ENCODE measurements around the gene KIF1C. TPM values are rescaled to one million over a fixed set of nuclear protein-coding genes. Genes with fewer than 3 reads are reported as not detected.
"Not testable (repeated sequence)": the region's sequence is repeated elsewhere in the genome, so short reads cannot be mapped to it uniquely, and the experiment has no call there.

Gene KIF1C
- total and polyA plus RNA-seq, 2 donors, result 26.9 to 89.4 TPM

DNA sequence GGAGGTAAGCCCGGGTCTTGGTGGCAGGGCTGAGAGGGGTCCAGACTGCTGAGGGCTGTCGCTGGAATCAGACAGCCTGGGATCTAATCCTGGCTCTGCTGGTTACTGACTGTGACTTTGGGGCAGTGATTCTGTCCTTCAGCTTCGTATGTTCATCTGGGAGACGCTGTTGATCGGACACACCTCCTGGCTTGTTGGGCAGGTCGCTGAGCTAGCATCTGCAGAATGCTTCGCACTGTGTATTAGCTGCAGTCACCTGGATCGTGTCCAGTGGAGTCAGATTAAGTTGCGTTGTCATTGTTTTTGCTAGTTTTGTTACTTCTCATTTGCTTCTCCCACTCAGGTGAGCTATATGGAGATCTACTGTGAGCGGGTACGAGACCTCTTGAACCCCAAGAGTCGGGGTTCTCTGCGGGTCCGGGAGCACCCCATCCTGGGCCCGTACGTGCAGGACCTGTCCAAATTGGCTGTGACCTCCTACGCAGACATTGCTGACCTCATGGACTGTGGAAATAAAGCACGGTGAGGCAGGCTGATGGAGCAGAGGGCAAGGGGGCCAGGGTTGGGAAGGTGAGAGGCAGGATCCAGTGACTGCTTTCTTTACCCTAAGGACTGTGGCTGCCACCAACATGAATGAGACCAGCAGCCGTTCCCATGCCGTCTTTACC is 4.5 kb downstream of the KIF1C start:
- peaks cover 1% of the 10 kb centered on the region for H3K36me3 ChIP-seq (ENCODE audit: insufficient read depth)
- 93% methylated on average over 20 of the region's 20 CpGs for WGBS

DNA sequence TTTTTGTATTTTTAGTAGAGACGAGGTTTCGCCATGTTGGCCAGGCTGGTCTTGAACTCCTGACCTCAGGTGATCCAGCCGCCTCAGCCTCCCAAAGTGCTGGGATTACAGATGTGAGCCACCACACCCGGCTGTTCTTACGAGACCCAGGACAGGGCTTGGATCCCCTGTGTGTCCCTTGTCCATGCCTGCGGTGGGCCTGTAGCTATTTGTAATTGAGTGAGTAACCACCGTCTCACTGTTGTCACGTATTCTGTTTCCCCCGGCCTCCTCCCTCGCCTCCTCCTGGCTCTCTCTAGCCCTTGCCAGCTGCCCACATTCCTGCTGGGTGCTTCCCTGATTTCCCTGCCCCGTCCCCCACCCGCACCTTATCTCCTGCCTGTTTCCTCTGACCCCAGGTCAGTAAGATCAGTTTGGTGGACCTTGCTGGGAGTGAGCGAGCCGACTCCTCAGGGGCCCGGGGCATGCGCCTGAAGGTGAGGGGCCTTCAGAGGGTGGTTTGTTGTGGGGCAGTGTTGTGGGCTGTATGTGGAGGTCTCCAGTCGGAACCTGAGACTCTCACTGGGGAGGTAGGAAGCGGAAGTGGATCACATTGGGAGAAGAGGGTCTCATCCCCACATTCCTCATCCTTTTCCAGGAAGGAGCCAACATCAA is 5.6 kb downstream of the KIF1C start:
- Histone ChIP-seq H3K4me3 (ENCODE audit: low read depth, low read length) (no peak overlapping the region), H3K36me3 (ENCODE audit: insufficient read depth) (peaks cover 2% of the 10 kb centered on the region), H3K27ac (ENCODE audit: low read depth) (no peak overlapping the region), H3K4me1 (ENCODE audit: insufficient read depth) (peaks cover 5% of the 10 kb centered on the region)
- WGBS, result 96% methylated on average over 18 of the region's 18 CpGs
- no peak for DNase-seq (ENCODE audit: extremely low spot score)

More for the DNA sequence above, 4.5 kb downstream of the KIF1C start:
- no peak for DNase-seq (ENCODE audit: extremely low spot score)
- no peak overlapping the region for H3K4me3 ChIP-seq (ENCODE audit: low read depth, low read length)
- peaks cover 5% of the 10 kb centered on the region for H3K4me1 ChIP-seq (ENCODE audit: insufficient read depth)
- H3K27ac ChIP-seq (ENCODE audit: low read depth), result no peak overlapping the region

DNA sequence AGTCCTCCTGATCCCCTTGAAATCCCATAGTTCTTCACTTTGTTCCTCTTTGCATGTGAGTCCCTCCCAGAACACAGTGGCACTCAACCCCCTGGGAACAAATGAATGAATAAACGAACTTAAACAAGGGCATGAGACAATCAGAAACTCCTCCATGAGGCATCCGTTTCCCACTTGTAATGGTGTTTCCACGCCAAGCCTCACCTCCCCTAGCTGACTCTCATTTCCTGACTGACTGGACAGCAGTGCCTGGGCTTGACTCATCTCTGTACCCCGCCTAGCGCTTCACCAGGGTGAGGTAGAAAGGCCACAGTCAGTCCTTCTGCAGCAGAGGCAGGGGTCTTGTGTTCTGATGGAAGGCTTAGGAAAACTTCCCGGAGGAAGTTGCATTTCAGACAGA is 14.2 kb downstream of the KIF1C start:
- DNase-seq (ENCODE audit: extremely low spot score), result no peak
- no peak overlapping the region for H3K27ac ChIP-seq (ENCODE audit: low read depth)
- peaks cover 5% of the 10 kb centered on the region for H3K36me3 ChIP-seq (ENCODE audit: insufficient read depth)
- H3K4me1 ChIP-seq (ENCODE audit: insufficient read depth), result no peaks in the 10 kb centered on the region
- WGBS, result 82% methylated on average over 6 of the region's 6 CpGs
- no peak overlapping the region for H3K4me3 ChIP-seq (ENCODE audit: low read depth, low read length)

DNA sequence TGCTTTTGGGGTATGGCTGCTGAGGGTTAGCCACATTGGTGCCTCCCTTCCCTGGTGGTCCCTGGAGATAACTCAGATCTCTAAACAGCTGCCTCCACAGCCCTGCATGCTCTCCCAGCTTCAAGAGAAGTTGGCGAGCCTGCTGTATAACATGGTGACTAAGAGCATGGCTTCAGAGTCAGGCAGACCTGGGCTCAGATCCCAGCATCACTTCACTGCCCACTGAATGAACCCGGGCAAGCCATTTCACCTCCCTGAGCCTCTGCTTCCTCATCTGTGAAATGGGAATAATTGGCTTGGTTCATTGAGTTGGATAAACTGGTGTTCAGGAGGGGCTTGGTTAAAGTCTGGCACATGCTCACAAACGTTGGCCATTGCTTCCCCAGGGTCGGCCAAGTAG is 16.6 kb downstream of the KIF1C start:
- 89% methylated on average over 4 of the region's 4 CpGs for WGBS
- Histone ChIP-seq H3K27ac (ENCODE audit: low read depth) (no peak overlapping the region), H3K4me1 (ENCODE audit: insufficient read depth) (no peaks in the 10 kb centered on the region), H3K36me3 (ENCODE audit: insufficient read depth) (peaks cover 2% of the 10 kb centered on the region), H3K4me3 (ENCODE audit: low read depth, low read length) (no peak overlapping the region)
- no peak for DNase-seq (ENCODE audit: extremely low spot score)

DNA sequence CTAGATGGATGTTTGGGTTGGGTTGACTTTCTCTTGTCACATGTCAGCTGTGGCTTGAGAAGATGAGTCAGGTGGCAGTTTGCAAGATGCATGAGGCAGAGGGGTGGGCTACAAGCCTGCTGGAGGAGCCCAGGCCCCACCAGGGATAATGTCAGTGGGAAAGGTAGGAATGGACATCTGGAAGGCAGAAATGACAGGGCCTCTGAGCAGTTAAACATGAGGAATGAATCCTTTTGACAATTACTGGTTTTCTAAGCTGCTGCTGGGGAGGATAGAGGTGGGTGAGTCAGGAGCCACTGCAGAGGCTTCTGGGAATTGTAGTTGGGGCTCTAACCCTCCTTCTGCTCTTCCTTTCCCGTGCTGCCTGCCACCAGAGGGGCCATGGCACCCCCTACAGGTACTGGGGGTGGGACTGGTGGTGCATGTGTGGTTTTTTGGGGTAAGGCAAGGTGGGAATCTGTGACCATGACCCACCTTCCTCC is 21.8 kb downstream of the KIF1C start:
- 42% methylated on average over 1 of the region's 1 CpG for WGBS
- Histone ChIP-seq H3K27ac (ENCODE audit: low read depth) (no peak overlapping the region), H3K4me1 (ENCODE audit: insufficient read depth) (no peaks in the 10 kb centered on the region), H3K4me3 (ENCODE audit: low read depth, low read length) (no peak overlapping the region), H3K36me3 (ENCODE audit: insufficient read depth) (no peaks in the 10 kb centered on the region)
- DNase-seq (ENCODE audit: extremely low spot score), result no peak

DNA sequence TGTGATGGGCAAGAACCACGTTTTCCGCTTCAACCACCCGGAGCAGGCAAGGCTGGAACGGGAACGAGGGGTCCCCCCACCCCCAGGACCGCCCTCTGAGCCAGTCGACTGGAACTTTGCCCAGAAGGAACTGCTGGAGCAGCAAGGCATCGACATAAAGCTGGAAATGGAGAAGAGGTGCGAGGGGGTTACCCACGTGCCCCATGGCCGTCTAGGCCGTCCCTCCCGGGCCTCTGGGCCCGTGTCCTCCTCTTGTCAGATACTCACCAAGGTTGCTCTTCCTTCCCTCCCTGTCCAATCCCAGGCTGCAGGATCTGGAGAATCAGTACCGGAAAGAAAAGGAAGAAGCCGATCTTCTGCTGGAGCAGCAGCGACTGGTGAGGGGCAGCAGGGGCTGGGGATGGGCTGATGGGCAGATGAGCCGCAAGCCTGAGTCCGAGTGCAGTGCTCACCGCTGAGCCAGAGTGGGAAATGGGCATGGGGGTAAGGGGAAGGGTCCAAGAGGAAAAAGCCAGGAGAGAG is 22.8 kb downstream of the KIF1C start:
- Histone ChIP-seq H3K4me1 (ENCODE audit: insufficient read depth) (no peaks in the 10 kb centered on the region), H3K27ac (ENCODE audit: low read depth) (no peak overlapping the region), H3K36me3 (ENCODE audit: insufficient read depth) (no peaks in the 10 kb centered on the region), H3K4me3 (ENCODE audit: low read depth, low read length) (no peak overlapping the region)
- no peak for DNase-seq (ENCODE audit: extremely low spot score)
- 85% methylated on average over 20 of the region's 20 CpGs for WGBS

DNA sequence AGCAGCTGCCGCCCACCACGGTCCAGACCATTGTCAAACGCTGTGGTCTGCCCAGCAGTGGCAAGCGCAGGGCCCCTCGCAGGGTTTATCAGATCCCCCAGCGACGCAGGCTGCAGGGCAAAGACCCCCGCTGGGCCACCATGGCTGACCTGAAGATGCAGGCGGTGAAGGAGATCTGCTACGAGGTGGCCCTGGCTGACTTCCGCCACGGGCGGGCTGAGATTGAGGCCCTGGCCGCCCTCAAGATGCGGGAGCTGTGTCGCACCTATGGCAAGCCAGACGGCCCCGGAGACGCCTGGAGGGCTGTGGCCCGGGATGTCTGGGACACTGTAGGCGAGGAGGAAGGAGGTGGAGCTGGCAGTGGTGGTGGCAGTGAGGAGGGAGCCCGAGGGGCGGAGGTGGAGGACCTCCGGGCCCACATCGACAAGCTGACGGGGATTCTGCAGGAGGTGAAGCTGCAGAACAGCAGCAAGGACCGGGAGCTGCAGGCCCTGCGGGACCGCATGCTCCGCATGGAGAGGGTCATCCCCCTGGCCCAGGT is 24.5 kb downstream of the KIF1C start:
- no peak overlapping the region for H3K4me3 ChIP-seq (ENCODE audit: low read depth, low read length)
- H3K4me1 ChIP-seq (ENCODE audit: insufficient read depth), result no peaks in the 10 kb centered on the region
- H3K27ac ChIP-seq (ENCODE audit: low read depth), result no peak overlapping the region
- no peak for DNase-seq (ENCODE audit: extremely low spot score)
- no peaks in the 10 kb centered on the region for H3K36me3 ChIP-seq (ENCODE audit: insufficient read depth)
- 96% methylated on average over 30 of the region's 30 CpGs for WGBS

DNA sequence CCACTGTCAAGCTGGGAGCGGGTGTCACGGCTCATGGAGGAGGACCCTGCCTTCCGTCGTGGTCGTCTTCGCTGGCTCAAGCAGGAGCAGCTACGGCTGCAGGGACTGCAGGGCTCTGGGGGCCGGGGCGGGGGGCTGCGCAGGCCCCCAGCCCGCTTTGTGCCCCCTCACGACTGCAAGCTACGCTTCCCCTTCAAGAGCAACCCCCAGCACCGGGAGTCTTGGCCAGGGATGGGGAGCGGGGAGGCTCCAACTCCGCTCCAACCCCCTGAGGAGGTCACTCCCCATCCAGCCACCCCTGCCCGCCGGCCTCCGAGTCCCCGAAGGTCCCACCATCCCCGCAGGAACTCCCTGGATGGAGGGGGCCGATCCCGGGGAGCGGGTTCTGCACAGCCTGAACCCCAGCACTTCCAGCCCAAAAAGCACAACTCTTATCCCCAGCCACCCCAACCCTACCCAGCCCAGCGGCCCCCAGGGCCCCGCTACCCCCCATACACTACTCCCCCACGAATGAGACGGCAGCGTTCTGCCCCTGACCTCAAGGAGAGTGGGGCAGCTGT is 25.9 kb downstream of the KIF1C start:
- no peaks in the 10 kb centered on the region for H3K4me1 ChIP-seq (ENCODE audit: insufficient read depth)
- WGBS, result 90% methylated on average over 29 of the region's 29 CpGs
- DNase-seq (ENCODE audit: extremely low spot score), result no peak
- no peak overlapping the region for H3K4me3 ChIP-seq (ENCODE audit: low read depth, low read length)
- no peaks in the 10 kb centered on the region for H3K36me3 ChIP-seq (ENCODE audit: insufficient read depth)
- no peak overlapping the region for H3K27ac ChIP-seq (ENCODE audit: low read depth)

DNA sequence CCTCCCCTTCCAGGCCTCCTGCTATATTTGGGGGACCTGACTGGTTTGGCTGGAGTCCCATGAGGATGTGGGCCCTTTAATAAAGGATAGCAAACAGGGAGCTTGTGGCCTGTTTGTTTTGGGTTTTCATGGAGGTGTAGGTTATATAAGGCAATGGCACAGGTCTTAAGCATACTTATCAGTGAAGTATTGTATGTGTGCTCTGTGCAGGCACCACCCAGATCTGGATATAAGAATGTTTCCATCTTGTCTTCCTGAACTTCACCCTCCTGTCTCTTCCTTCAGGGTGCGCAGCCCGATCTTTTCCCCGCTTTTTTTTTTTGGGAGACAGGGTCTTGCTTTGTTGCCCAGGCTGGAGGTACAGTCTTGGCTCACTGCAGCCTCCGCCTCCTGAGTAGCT is 26.9 kb downstream of the KIF1C start:
- no peaks in the 10 kb centered on the region for H3K4me1 ChIP-seq (ENCODE audit: insufficient read depth)
- DNase-seq (ENCODE audit: extremely low spot score), result no peak
- H3K36me3 ChIP-seq (ENCODE audit: insufficient read depth), result no peaks in the 10 kb centered on the region
- H3K27ac ChIP-seq (ENCODE audit: low read depth), result no peak overlapping the region
- H3K4me3 ChIP-seq (ENCODE audit: low read depth, low read length), result no peak overlapping the region
- 97% methylated on average over 4 of the region's 4 CpGs for WGBS

DNA sequence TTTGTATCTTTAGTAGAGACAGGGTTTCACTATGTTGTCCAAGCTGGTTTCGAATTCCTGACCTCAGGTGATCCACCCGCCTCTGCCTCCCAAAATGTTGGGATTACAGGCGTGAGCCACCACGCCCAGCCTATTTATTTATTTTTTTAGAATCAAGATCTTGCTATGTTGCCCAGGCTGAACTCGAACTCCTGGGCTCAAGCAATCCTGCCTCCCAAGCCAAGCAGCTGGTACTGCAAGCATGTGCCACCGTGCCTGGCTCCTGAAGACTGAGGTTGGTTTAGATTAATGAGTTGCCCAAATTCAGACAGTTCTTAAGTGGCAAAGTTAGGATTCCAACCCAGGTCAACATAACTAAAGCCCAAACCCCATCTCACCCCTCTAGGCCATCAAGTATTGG is 29.5 kb downstream of the KIF1C start:
- no peaks in the 10 kb centered on the region for H3K36me3 ChIP-seq (ENCODE audit: insufficient read depth)
- no peak overlapping the region for H3K27ac ChIP-seq (ENCODE audit: low read depth)
- WGBS, result 85% methylated on average over 6 of the region's 6 CpGs
- no peak overlapping the region for H3K4me3 ChIP-seq (ENCODE audit: low read depth, low read length)
- no peak for DNase-seq (ENCODE audit: extremely low spot score)
- no peaks in the 10 kb centered on the region for H3K4me1 ChIP-seq (ENCODE audit: insufficient read depth)

DNA sequence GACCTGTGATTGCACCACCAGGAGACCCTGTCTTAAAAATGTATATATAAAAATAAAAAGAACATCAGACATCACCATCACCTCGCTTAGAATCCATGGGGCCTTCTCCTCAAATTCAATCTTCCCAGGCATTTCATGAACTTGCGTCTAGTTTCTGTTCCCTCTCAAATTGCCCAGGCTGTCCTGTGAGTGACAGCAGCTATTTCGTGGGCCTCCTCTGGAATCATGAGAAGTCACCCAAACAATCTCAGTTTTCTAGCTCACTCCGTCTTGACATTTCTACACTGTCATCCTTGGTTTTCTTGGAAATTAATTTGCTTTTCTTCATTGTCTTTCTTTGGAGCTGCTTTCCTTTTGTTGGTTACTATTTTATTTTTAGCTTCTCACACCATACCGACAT is 30.2 kb downstream of the KIF1C start:
- H3K4me3 ChIP-seq (ENCODE audit: low read depth, low read length), result no peak overlapping the region
- H3K36me3 ChIP-seq (ENCODE audit: insufficient read depth), result no peaks in the 10 kb centered on the region
- no peak for DNase-seq (ENCODE audit: extremely low spot score)
- 73% methylated on average over 5 of the region's 5 CpGs for WGBS
- no peaks in the 10 kb centered on the region for H3K4me1 ChIP-seq (ENCODE audit: insufficient read depth)
- no peak overlapping the region for H3K27ac ChIP-seq (ENCODE audit: low read depth)

DNA sequence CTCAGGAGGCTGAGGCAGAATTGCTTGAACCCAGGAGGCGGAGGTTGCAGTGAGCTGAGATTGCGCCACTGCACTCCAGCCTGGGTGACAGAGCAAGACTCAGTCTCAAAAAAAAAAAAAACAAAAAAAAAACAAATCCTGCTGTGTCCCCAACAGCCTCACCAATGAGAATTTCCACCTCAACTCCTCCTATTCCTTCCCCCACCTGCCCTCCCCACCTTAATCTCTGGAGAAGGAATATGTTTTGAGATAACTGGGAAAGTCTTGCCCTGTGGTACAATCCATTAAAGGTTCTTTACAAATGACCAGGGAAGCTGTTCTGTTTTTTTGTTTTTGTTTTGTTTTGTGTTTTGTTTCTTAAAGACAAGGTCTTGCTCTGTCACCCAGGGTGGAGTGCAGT is 32.4 kb downstream of the KIF1C start:
- not testable (repeated sequence) for H3K27ac ChIP-seq (ENCODE audit: low read depth); H3K36me3 ChIP-seq (ENCODE audit: insufficient read depth); H3K4me3 ChIP-seq (ENCODE audit: low read depth, low read length); DNase-seq (ENCODE audit: extremely low spot score); H3K4me1 ChIP-seq (ENCODE audit: insufficient read depth)
- WGBS, result 100% methylated on average over 2 of the region's 2 CpGs

DNA sequence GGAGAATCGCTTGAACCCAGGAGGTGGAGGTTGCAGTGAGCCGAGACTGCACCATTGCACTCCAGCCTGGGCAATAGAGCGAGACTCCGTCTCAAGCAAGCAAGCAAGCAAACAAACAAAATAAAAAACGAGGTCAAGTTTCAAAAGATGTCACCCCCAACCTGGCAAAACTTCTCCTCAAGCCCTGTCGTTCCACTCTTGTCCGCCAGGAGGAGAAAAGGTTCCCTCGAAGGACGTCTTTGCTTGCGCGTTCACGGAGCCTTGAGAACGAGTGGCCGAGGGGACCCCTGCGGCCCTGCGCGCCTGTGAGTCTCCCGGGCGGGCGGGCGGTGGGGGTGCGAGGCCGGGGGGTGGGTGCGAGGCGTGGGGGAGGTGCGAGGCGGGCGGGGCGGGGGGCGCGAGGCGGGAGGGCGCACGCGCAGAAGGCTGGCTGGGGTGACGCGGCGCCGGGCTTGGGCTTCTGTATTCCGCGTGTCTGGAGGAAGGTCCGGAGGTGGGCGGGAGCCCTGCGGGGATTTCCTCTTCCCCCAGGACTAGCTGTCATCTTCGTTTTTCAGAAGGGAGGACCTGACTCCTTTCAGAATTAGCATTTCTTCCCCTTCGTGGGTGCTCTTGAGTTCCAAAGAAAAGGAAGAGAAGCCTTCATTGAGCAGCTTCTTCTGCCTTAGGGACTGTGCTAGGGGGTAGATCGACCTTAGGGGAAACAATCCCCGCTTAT is 33.8 kb downstream of the KIF1C start:
- 3% methylated on average over 48 of the region's 48 CpGs for WGBS
- peak; percentile 72 for DNase-seq (ENCODE audit: extremely low spot score)
- no peak overlapping the region for H3K27ac ChIP-seq (ENCODE audit: low read depth)
- H3K4me3 ChIP-seq (ENCODE audit: low read depth, low read length), result peak overlapping the region; percentile 44
- no peaks in the 10 kb centered on the region for H3K36me3 ChIP-seq (ENCODE audit: insufficient read depth)
- H3K4me1 ChIP-seq (ENCODE audit: insufficient read depth), result no peaks in the 10 kb centered on the region

Measured in urinary bladder (tissue), 4 donors.